CD4-positive, alpha-beta T cell treated with Interleukin-17A for 4 hours (primary cell): Measurements from ENCODE around the gene SIRPG.
"Not testable (repeated sequence)": the region's sequence is repeated elsewhere in the genome, so short reads cannot be mapped to it uniquely, and the experiment has no call there.

Experiments
- DNase-seq: peaks from one replicate; pipeline ENCODE4 v3.0.0-alpha.2; 2020; ENCODE audit warnings: mixed read lengths

Gene SIRPG

GRCh38 chr20:1671891-1672669 is 14.5 kb upstream of the SIRPG start:
- peak; percentile 50 for DNase-seq

GRCh38 chr20:1669304-1669703 is 11.7 kb upstream of the SIRPG start:
- DNase-seq = no peak

- no peak for DNase-seq
Observed at GRCh38 chr20:1667502-1668085, 10.0 kb upstream of the SIRPG start.

- DNase-seq = no peak
Observed at GRCh38 chr20:1666802-1667201, 9.2 kb upstream of the SIRPG start.

GRCh38 chr20:1665345-1665744 is 7.8 kb upstream of the SIRPG start:
- no peak for DNase-seq

- peak; percentile 73 for DNase-seq
Observed at GRCh38 chr20:1664911-1665310, 7.3 kb upstream of the SIRPG start.

- peak; percentile 41 for DNase-seq
Observed at GRCh38 chr20:1663917-1664316, 6.3 kb upstream of the SIRPG start.

- no peak for DNase-seq
Observed at GRCh38 chr20:1661542-1662299, 4.1 kb upstream of the SIRPG start.

- no peak for DNase-seq
Observed at GRCh38 chr20:1660246-1660645, 2.7 kb upstream of the SIRPG start.

- DNase-seq = no peak
Observed at GRCh38 chr20:1656844-1657243, 735 bp downstream of the SIRPG start.

GRCh38 chr20:1654996-1655395 is 2.6 kb downstream of the SIRPG start:
- no peak for DNase-seq

- DNase-seq = no peak
Observed at GRCh38 chr20:1652960-1653359, 4.6 kb downstream of the SIRPG start.

- DNase-seq = no peak
Observed at GRCh38 chr20:1652104-1652503, 5.5 kb downstream of the SIRPG start.

GRCh38 chr20:1651268-1652058 is 6.1 kb downstream of the SIRPG start:
- peak; percentile 33 for DNase-seq

GRCh38 chr20:1648101-1648500 is 9.5 kb downstream of the SIRPG start:
- DNase-seq = no peak

GRCh38 chr20:1646975-1647431 is 10.6 kb downstream of the SIRPG start:
- peak; percentile 34 for DNase-seq

GRCh38 chr20:1644101-1644962 is 13.2 kb downstream of the SIRPG start:
- DNase-seq = no peak

GRCh38 chr20:1638643-1639042 is 18.9 kb downstream of the SIRPG start:
- DNase-seq = not testable (repeated sequence)

GRCh38 chr20:1637755-1638154 is 19.8 kb downstream of the SIRPG start:
- DNase-seq = no peak

GRCh38 chr20:1637226-1637625 is 20.4 kb downstream of the SIRPG start:
- DNase-seq = no peak

GRCh38 chr20:1636621-1637020 is 21.0 kb downstream of the SIRPG start:
- DNase-seq = no peak
